Right lung (tissue), 5 donors: ENCODE results near the gene GRHL1. TPM values are rescaled to one million over a fixed set of nuclear protein-coding genes. Genes with fewer than 3 reads are reported as not detected.
"Not testable (repeated sequence)": the region's sequence is repeated elsewhere in the genome, so short reads cannot be mapped to it uniquely, and the experiment has no call there.

Experiments
- DNase-seq, 2 donors: peaks; one replicate each; pipeline ENCODE4 v3.0.0-alpha.2; 2013
- polyA plus RNA-seq, 5 donors: library from polyadenylated mRNA; unstranded; fragments of 120-200 nt; gene quantifications; one replicate each; pipeline versions ENCODE4 v1.2.1 to v1.2.3, GENCODE V29; 2013; ENCODE audit warnings: inconsistent platforms in 1 of 5, low replicate concordance in 1 of 5; ENCODE audit not compliant: insufficient read length in 5 of 5, insufficient read depth in 1 of 5

Gene GRHL1
- polyA plus RNA-seq, 5 donors: 4.0 to 8.1 (median 6.9) TPM

GRCh38 chr2:10009271-10009810 lies 57.8 kb downstream of the GRHL1 start:
- no peak for DNase-seq

GRCh38 chr2:10009811-10010781 lies 58.6 kb downstream of the GRHL1 start:
- no peak for DNase-seq

GRCh38 chr2:10010861-10011605 lies 59.5 kb downstream of the GRHL1 start:
- not testable (repeated sequence) for DNase-seq

- DNase-seq: not testable (repeated sequence)
These were observed 60.3 kb downstream of the GRHL1 start for GRCh38 chr2:10011606-10012325.

GRCh38 chr2:10012366-10012962 lies 61.0 kb downstream of the GRHL1 start:
- DNase-seq: not testable (repeated sequence)

GRCh38 chr2:10012963-10013461 lies 61.5 kb downstream of the GRHL1 start:
- DNase-seq: no peak

GRCh38 chr2:10013651-10014417 lies 62.3 kb downstream of the GRHL1 start:
- not testable (repeated sequence) for DNase-seq

- DNase-seq: no peak
These were observed 63.1 kb downstream of the GRHL1 start for GRCh38 chr2:10014418-10015190.

GRCh38 chr2:10015376-10015989 lies 64.0 kb downstream of the GRHL1 start:
- DNase-seq: not testable (repeated sequence)

- no peak for DNase-seq
These were observed 64.7 kb downstream of the GRHL1 start for GRCh38 chr2:10016001-10016801.

- DNase-seq: no peak
These were observed 65.3 kb downstream of the GRHL1 start for GRCh38 chr2:10016802-10017258.

- no peak for DNase-seq
These were observed 65.9 kb downstream of the GRHL1 start for GRCh38 chr2:10017313-10017941.

GRCh38 chr2:10019174-10019573 lies 67.7 kb downstream of the GRHL1 start:
- DNase-seq: no peak

GRCh38 chr2:10019602-10020400 lies 68.3 kb downstream of the GRHL1 start:
- no peak for DNase-seq

- no peak for DNase-seq
These were observed 70.5 kb downstream of the GRHL1 start for GRCh38 chr2:10022041-10022421.

- DNase-seq: no peak
These were observed 71.0 kb downstream of the GRHL1 start for GRCh38 chr2:10022445-10022844.
